ENCODE data around the gene KREMEN2.

- TF ChIP-seq, protein P1, sequence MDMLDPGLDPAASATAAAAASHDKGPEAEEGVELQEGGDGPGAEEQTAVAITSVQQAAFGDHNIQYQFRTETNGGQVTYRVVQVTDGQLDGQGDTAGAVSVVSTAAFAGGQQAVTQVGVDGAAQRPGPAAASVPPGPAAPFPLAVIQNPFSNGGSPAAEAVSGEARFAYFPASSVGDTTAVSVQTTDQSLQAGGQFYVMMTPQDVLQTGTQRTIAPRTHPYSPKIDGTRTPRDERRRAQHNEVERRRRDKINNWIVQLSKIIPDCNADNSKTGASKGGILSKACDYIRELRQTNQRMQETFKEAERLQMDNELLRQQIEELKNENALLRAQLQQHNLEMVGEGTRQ (IDR thresholded peaks at IDR 0.05; ENCODE audit: low read depth, low read length): no peak
- TF ChIP-seq CTCF (conservative IDR thresholded peaks at IDR 0.05; ENCODE audit: low read depth, low read length) (no peak), RAD21 (IDR thresholded peaks at IDR 0.05; ENCODE audit: low read length) (no peak), POLR2A (IDR thresholded peaks at IDR 0.05; ENCODE audit: low read depth, low read length) (no peak), CEBPB (IDR thresholded peaks at IDR 0.05; ENCODE audit: low read depth, low read length) (no peak), MXI1 (IDR thresholded peaks at IDR 0.05; ENCODE audit: borderline replicate concordance, low read depth, low read length) (no peak), BHLHE40 (IDR thresholded peaks at IDR 0.05; ENCODE audit: low read depth, low read length) (no peak), NFE2L2 (IDR thresholded peaks at IDR 0.05; ENCODE audit: low read depth, low read length) (no peak), RCOR1 (IDR thresholded peaks at IDR 0.05; ENCODE audit: insufficient replicate concordance, low read length) (no peak), FOS (IDR thresholded peaks at IDR 0.05; ENCODE audit: low read depth, low read length) (no peak), ELK1 (IDR thresholded peaks at IDR 0.05; ENCODE audit: borderline replicate concordance, low read depth, low read length) (no peak), MAFK (IDR thresholded peaks at IDR 0.05; ENCODE audit: low read depth, low read length) (no peak)
Measured at GRCh38 chr16:3012246-3012645, 48.2 kb downstream of the KREMEN2 start.
